Measurements from ENCODE around the gene A2M.

DNA sequence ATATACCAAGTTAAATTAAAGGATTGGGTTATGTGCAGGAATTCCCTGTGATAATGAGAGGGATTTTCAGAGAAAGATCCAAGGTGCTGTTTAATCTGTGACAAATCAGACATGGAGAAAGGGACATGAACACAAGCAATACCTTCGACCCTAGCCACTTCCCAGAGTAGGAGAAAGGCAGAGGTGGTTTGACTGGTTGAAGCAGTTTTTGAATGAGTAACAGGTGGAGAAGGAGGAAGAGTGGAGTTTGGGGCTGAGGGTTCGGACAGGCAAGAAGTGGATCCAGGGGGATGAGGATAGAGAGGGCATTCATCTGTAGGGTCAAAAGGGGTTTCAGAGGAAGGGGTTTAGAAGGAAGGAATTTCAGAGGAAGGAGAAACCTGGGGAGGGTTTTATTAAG lies 27.4 kb upstream of the A2M start:
- TF ChIP-seq FOXA1 (IDR thresholded peaks at IDR 0.05) (no peak), SUZ12 (IDR thresholded peaks at IDR 0.05) (no peak), SP1 (IDR thresholded peaks at IDR 0.05) (no peak), BHLHE40 (IDR thresholded peaks at IDR 0.05; ENCODE audit: borderline replicate concordance) (no peak), FOXK2 (IDR thresholded peaks at IDR 0.05) (no peak), HDGF (IDR thresholded peaks at IDR 0.05; ENCODE audit: borderline replicate concordance) (no peak), TARDBP (IDR thresholded peaks at IDR 0.05) (no peak)

Data from HEK293T (cell line).